ENCODE results near the gene BBS9. TPM values are rescaled to one million over a fixed set of nuclear protein-coding genes. Genes with fewer than 3 reads are reported as not detected.
"Not testable (repeated sequence)": the region's sequence is repeated elsewhere in the genome, so short reads cannot be mapped to it uniquely, and the experiment has no call there.

BBS9 gene
- total and polyA plus RNA-seq, 4 donors, result 3.5 to 37.2 (median 14.2) TPM

GRCh38 chr7:33516568-33516967 is 387.2 kb downstream of the BBS9 start:
- Histone ChIP-seq H3K4me3 (ENCODE audit: low read length in 2 of 2) (no peak overlapping the region), H3K27me3 (ENCODE audit: control insufficient read depth in 1 of 2, insufficient read depth in 2 of 2, low read length in 1 of 2) (peaks cover 0 to 1% of the 10 kb centered on the region in 2 donors), H3K27ac (ENCODE audit: low read depth in 1 of 2, low read length in 2 of 2) (no peak overlapping the region), H3K4me1 (ENCODE audit: control insufficient read depth in 1 of 2, insufficient read depth in 2 of 2, low read length in 2 of 2) (no peaks in the 10 kb centered on the region), H3K9me3 (ENCODE audit: control insufficient read depth, low read length) (no peaks in the 10 kb centered on the region), H3K36me3 (ENCODE audit: control insufficient read depth in 1 of 2, insufficient read depth in 2 of 2, low read length in 1 of 2) (no peaks in the 10 kb centered on the region)
- no peak for ATAC-seq (ENCODE audit: low FRiP score)
- intact Hi-C loops (cut with DNase I), result no loop called here
- no peak for DNase-seq
- 84% methylated on average over 1 of the region's 1 CpG for WGBS, 2 donors

GRCh38 chr7:33517191-33517590 is 387.8 kb downstream of the BBS9 start:
- no peaks in the 10 kb centered on the region for H3K4me1 ChIP-seq (ENCODE audit: control insufficient read depth in 1 of 2, insufficient read depth in 2 of 2, low read length in 2 of 2)
- H3K27ac ChIP-seq (ENCODE audit: low read depth in 1 of 2, low read length in 2 of 2), result no peak overlapping the region
- no peaks in the 10 kb centered on the region for H3K36me3 ChIP-seq (ENCODE audit: control insufficient read depth in 1 of 2, insufficient read depth in 2 of 2, low read length in 1 of 2)
- DNase-seq, result no peak
- peaks cover 0 to 1% of the 10 kb centered on the region in 2 donors for H3K27me3 ChIP-seq (ENCODE audit: control insufficient read depth in 1 of 2, insufficient read depth in 2 of 2, low read length in 1 of 2)
- no peaks in the 10 kb centered on the region for H3K9me3 ChIP-seq (ENCODE audit: control insufficient read depth, low read length)
- H3K4me3 ChIP-seq (ENCODE audit: low read length in 2 of 2), result no peak overlapping the region
- 94 to 97% methylated on average over 2 of the region's 2 CpGs for WGBS, 2 donors
- no peak for ATAC-seq (ENCODE audit: low FRiP score)
- intact Hi-C loops (cut with DNase I), result no loop called here

- ATAC-seq (ENCODE audit: low FRiP score); H3K4me3 ChIP-seq (ENCODE audit: low read length in 2 of 2); H3K4me1 ChIP-seq (ENCODE audit: control insufficient read depth in 1 of 2, insufficient read depth in 2 of 2, low read length in 2 of 2); H3K27me3 ChIP-seq (ENCODE audit: control insufficient read depth in 1 of 2, insufficient read depth in 2 of 2, low read length in 1 of 2); H3K27ac ChIP-seq (ENCODE audit: low read depth in 1 of 2, low read length in 2 of 2); H3K9me3 ChIP-seq (ENCODE audit: control insufficient read depth, low read length); DNase-seq; intact Hi-C loops (cut with DNase I); H3K36me3 ChIP-seq (ENCODE audit: control insufficient read depth in 1 of 2, insufficient read depth in 2 of 2, low read length in 1 of 2): not testable (repeated sequence)
- WGBS, 2 donors, result 47 to 59% methylated on average over 4 to 9 of the region's 9 CpGs
These were observed 397.6 kb downstream of the BBS9 start for GRCh38 chr7:33527008-33527407.

- H3K9me3 ChIP-seq (ENCODE audit: control insufficient read depth, low read length); DNase-seq; H3K27ac ChIP-seq (ENCODE audit: low read depth in 1 of 2, low read length in 2 of 2); H3K4me1 ChIP-seq (ENCODE audit: control insufficient read depth in 1 of 2, insufficient read depth in 2 of 2, low read length in 2 of 2); H3K27me3 ChIP-seq (ENCODE audit: control insufficient read depth in 1 of 2, insufficient read depth in 2 of 2, low read length in 1 of 2); H3K4me3 ChIP-seq (ENCODE audit: low read length in 2 of 2); intact Hi-C loops (cut with DNase I); H3K36me3 ChIP-seq (ENCODE audit: control insufficient read depth in 1 of 2, insufficient read depth in 2 of 2, low read length in 1 of 2); ATAC-seq (ENCODE audit: low FRiP score): not testable (repeated sequence)
- WGBS, 2 donors, result 91 to 94% methylated on average over 8 to 10 of the region's 10 CpGs
These were observed 398.2 kb downstream of the BBS9 start for GRCh38 chr7:33527613-33528012.

- H3K36me3 ChIP-seq (ENCODE audit: control insufficient read depth in 1 of 2, insufficient read depth in 2 of 2, low read length in 1 of 2), result peaks cover 0 to 3% of the 10 kb centered on the region in 2 donors
- DNase-seq (no peak), ATAC-seq (ENCODE audit: low FRiP score) (no peak)
- no peak overlapping the region for H3K4me3 ChIP-seq (ENCODE audit: low read length in 2 of 2)
- WGBS, 2 donors, result 81 to 96% methylated on average over 2 of the region's 2 CpGs
- no peaks in the 10 kb centered on the region for H3K27me3 ChIP-seq (ENCODE audit: control insufficient read depth in 1 of 2, insufficient read depth in 2 of 2, low read length in 1 of 2)
- no peaks in the 10 kb centered on the region for H3K9me3 ChIP-seq (ENCODE audit: control insufficient read depth, low read length)
- intact Hi-C loops (cut with DNase I), result no loop called here
- H3K4me1 ChIP-seq (ENCODE audit: control insufficient read depth in 1 of 2, insufficient read depth in 2 of 2, low read length in 2 of 2), result no peaks in the 10 kb centered on the region
- H3K27ac ChIP-seq (ENCODE audit: low read depth in 1 of 2, low read length in 2 of 2), result no peak overlapping the region
These were observed 399.7 kb downstream of the BBS9 start for GRCh38 chr7:33529070-33529469.

GRCh38 chr7:33530664-33531063 is 401.3 kb downstream of the BBS9 start:
- H3K9me3 ChIP-seq (ENCODE audit: control insufficient read depth, low read length), result no peaks in the 10 kb centered on the region
- H3K27me3 ChIP-seq (ENCODE audit: control insufficient read depth in 1 of 2, insufficient read depth in 2 of 2, low read length in 1 of 2), result no peaks in the 10 kb centered on the region
- H3K36me3 ChIP-seq (ENCODE audit: control insufficient read depth in 1 of 2, insufficient read depth in 2 of 2, low read length in 1 of 2), result peaks cover 0 to 3% of the 10 kb centered on the region in 2 donors
- H3K4me3 ChIP-seq (ENCODE audit: low read length in 2 of 2), result no peak overlapping the region
- ATAC-seq (ENCODE audit: low FRiP score) (no peak), DNase-seq (no peak)
- no peaks in the 10 kb centered on the region for H3K4me1 ChIP-seq (ENCODE audit: control insufficient read depth in 1 of 2, insufficient read depth in 2 of 2, low read length in 2 of 2)
- intact Hi-C loops (cut with DNase I), result no loop called here
- H3K27ac ChIP-seq (ENCODE audit: low read depth in 1 of 2, low read length in 2 of 2), result no peak overlapping the region
- WGBS, 2 donors, result 91 to 96% methylated on average over 1 of the region's 1 CpG

GRCh38 chr7:33531888-33532287 is 402.5 kb downstream of the BBS9 start:
- no peak overlapping the region for H3K27ac ChIP-seq (ENCODE audit: low read depth in 1 of 2, low read length in 2 of 2)
- H3K36me3 ChIP-seq (ENCODE audit: control insufficient read depth in 1 of 2, insufficient read depth in 2 of 2, low read length in 1 of 2), result peaks cover 0 to 3% of the 10 kb centered on the region in 2 donors
- no peaks in the 10 kb centered on the region for H3K27me3 ChIP-seq (ENCODE audit: control insufficient read depth in 1 of 2, insufficient read depth in 2 of 2, low read length in 1 of 2)
- no peak for ATAC-seq (ENCODE audit: low FRiP score)
- 96 to 99% methylated on average over 4 of the region's 4 CpGs for WGBS, 2 donors
- DNase-seq, result no peak
- no peak overlapping the region for H3K4me3 ChIP-seq (ENCODE audit: low read length in 2 of 2)
- H3K4me1 ChIP-seq (ENCODE audit: control insufficient read depth in 1 of 2, insufficient read depth in 2 of 2, low read length in 2 of 2), result no peaks in the 10 kb centered on the region
- intact Hi-C loops (cut with DNase I), result no loop called here
- H3K9me3 ChIP-seq (ENCODE audit: control insufficient read depth, low read length), result no peaks in the 10 kb centered on the region

GRCh38 chr7:33534833-33535232 is 405.5 kb downstream of the BBS9 start:
- Histone ChIP-seq H3K4me1 (ENCODE audit: control insufficient read depth in 1 of 2, insufficient read depth in 2 of 2, low read length in 2 of 2) (no peaks in the 10 kb centered on the region), H3K27me3 (ENCODE audit: control insufficient read depth in 1 of 2, insufficient read depth in 2 of 2, low read length in 1 of 2) (no peaks in the 10 kb centered on the region), H3K36me3 (ENCODE audit: control insufficient read depth in 1 of 2, insufficient read depth in 2 of 2, low read length in 1 of 2) (peaks cover 0 to 3% of the 10 kb centered on the region in 2 donors), H3K4me3 (ENCODE audit: low read length in 2 of 2) (no peak overlapping the region), H3K27ac (ENCODE audit: low read depth in 1 of 2, low read length in 2 of 2) (no peak overlapping the region), H3K9me3 (ENCODE audit: control insufficient read depth, low read length) (no peaks in the 10 kb centered on the region)
- intact Hi-C loops (cut with DNase I), result no loop called here
- ATAC-seq (ENCODE audit: low FRiP score) (no peak), DNase-seq (no peak)
- WGBS, 2 donors, result 81 to 87% methylated on average over 1 of the region's 1 CpG

GRCh38 chr7:33535989-33536388 is 406.6 kb downstream of the BBS9 start:
- DNase-seq (no peak), ATAC-seq (ENCODE audit: low FRiP score) (no peak)
- Histone ChIP-seq H3K4me1 (ENCODE audit: control insufficient read depth in 1 of 2, insufficient read depth in 2 of 2, low read length in 2 of 2) (no peaks in the 10 kb centered on the region), H3K4me3 (ENCODE audit: low read length in 2 of 2) (no peak overlapping the region), H3K9me3 (ENCODE audit: control insufficient read depth, low read length) (no peaks in the 10 kb centered on the region), H3K36me3 (ENCODE audit: control insufficient read depth in 1 of 2, insufficient read depth in 2 of 2, low read length in 1 of 2) (peaks cover 0 to 3% of the 10 kb centered on the region in 2 donors), H3K27me3 (ENCODE audit: control insufficient read depth in 1 of 2, insufficient read depth in 2 of 2, low read length in 1 of 2) (no peaks in the 10 kb centered on the region), H3K27ac (ENCODE audit: low read depth in 1 of 2, low read length in 2 of 2) (no peak overlapping the region)
- intact Hi-C loops (cut with DNase I), result no loop called here
- WGBS, 2 donors, result 90 to 92% methylated on average over 7 of the region's 7 CpGs

Measured in aorta (tissue), 5 donors.